Lung (tissue), 12 donors: ENCODE results near the gene ICAM4. TPM values are rescaled to one million over a fixed set of nuclear protein-coding genes. Genes with fewer than 3 reads are reported as not detected.
A peak's percentile ranks its signal among the peaks of the same experiment; 100 is the strongest.

ENCODE experiments used
- ATAC-seq: fragments of 200-7000 bp; cut with Tn5 transposase; one replicate; pipeline ENCODE4 v1.9.1; 2020; ENCODE audit warnings: moderate number of reproducible peaks; ENCODE audit not compliant: insufficient read depth, low FRiP score
- DNase-seq, 3 donors: peaks; one replicate each; pipeline ENCODE4 v3.0.0-alpha.2; 2013 to 2017
- H3K27ac ChIP-seq, 2 donors: one replicate each; pipeline ENCODE4 v1.5.1; 2013; ENCODE audit warnings: mild to moderate bottlenecking in 2 of 2, moderate library complexity in 2 of 2, control low read depth in 1 of 2, inconsistent platforms in 1 of 2, low read depth in 1 of 2, low read length in 1 of 2
- H3K27me3 ChIP-seq, 3 donors: one replicate each; pipeline ENCODE4 v1.5.1; 2013; ENCODE audit warnings: low read length in 2 of 3; ENCODE audit not compliant: control insufficient read depth in 3 of 3, insufficient read depth in 3 of 3
- H3K36me3 ChIP-seq, 4 donors: one replicate each; pipeline ENCODE4 v1.5.1; 2013; ENCODE audit warnings: low read length in 4 of 4, mild to moderate bottlenecking in 1 of 4, moderate library complexity in 1 of 4; ENCODE audit not compliant: control insufficient read depth in 4 of 4, insufficient read depth in 4 of 4
- H3K4me1 ChIP-seq, 5 donors: one replicate each; pipeline ENCODE4 v1.5.1; 2013; ENCODE audit warnings: low read length in 5 of 5, mild to moderate bottlenecking in 2 of 5, moderate library complexity in 1 of 5; ENCODE audit not compliant: control insufficient read depth in 5 of 5, insufficient read depth in 5 of 5
- H3K4me3 ChIP-seq: one replicate; pipeline ENCODE4 v1.5.1; 2013; ENCODE audit warnings: mild to moderate bottlenecking, control low read depth, moderate library complexity
- H3K9ac ChIP-seq, 2 donors: one replicate each; pipeline ENCODE4 v1.5.1; 2013; ENCODE audit warnings: low read length in 2 of 2, control low read depth in 1 of 2; ENCODE audit not compliant: insufficient read depth in 1 of 2
- H3K9me3 ChIP-seq, 4 donors: one replicate each; pipeline ENCODE4 v1.5.1; 2013; ENCODE audit warnings: low read length in 3 of 4, mild to moderate bottlenecking in 1 of 4, moderate library complexity in 1 of 4; ENCODE audit not compliant: control insufficient read depth in 4 of 4, insufficient read depth in 3 of 4
- WGBS, 2 donors: extraction: QIAGEN DNeasy Blood & Tissue Kit; methylation state at CpG; one replicate each; pipeline ENCODE4 v1.1.7; 2013; 5-methylcytosine and 5-hydroxymethylcytosine counted together
- polyA plus RNA-seq, 2 donors: library from polyadenylated mRNA; stranded (reverse); fragments of 200-250 nt; gene quantifications; one replicate each; pipeline ENCODE4 v1.2.1, GENCODE V29; 2013
- total RNA-seq, 2 donors: library from RNA; depleted of rRNA in 1 of 2; stranded (reverse); fragments of >200 nt in 1 of 2; gene quantifications; one replicate each; pipeline ENCODE4 v1.2.1, GENCODE V29; 2014 to 2021
- TF ChIP-seq, protein P1 (sequence below): IDR thresholded peaks from 2 replicates; pipeline ENCODE4 v1.5.1; 2012; ENCODE audit warnings: mild to moderate bottlenecking; ENCODE audit errors: control extremely low read depth, extremely low read depth
- donor health status: control.
- donor health status: control.
- donor health status: Bipolar disorder and iron deficiency.
- donor health status: healthy.
- donor health status: DM: yes; HTN: yes; CAD: no.

The ICAM4 gene
- total and polyA plus RNA-seq, 4 donors = 4.6 to 38.8 (median 8.1) TPM

DNA sequence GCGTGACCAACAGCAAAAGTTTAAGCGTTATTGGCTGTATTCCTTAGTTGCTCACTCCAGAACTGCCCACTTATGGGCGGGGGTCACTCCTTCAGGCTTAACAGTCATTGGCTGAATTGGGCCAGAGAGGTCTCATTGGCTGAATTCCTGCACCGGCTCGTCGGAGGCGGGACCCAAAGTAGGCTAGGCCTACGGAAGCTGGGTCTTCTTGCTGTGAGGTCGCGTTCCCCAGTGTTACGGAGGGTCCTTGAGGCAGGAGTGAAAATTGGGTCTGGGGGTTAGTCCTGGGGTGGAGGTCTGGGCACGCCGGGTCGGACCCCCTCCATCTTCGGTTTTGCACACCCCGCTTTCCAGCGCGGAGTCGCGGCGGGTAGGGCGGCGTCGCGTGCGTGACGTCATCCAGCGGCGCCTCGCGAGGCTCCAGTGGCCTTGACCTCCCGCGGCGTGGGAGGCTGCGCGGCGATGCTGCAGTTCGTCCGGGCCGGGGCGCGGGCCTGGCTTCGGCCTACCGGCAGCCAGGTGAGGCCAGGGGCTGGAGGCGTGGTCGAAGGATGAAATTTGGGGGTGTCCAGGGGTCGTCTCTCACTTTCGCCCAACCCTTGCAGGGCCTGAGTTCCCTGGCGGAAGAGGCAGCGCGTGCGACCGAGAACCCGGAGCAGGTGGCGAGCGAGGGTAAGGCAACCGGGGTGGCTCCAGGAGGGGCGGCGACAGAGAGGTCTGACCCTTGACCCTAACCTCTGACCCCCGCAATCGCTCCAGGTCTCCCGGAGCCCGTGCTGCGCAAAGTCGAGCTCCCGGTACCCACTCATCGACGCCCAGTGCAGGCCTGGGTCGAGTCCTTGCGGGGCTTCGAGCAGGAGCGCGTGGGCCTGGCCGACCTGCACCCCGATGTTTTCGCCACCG, 34.7 kb upstream of the ICAM4 start, which contains the start of gene MRPL4:
Gene MRPL4 (plus strand): TSS at position 423 of the 903 bp plus-strand sequence. CDS start 40 bp downstream, at position 463.
- H3K9ac ChIP-seq = peak within 1 kb of the TSS in 1 of 2 donors; percentile 27
- H3K4me3 ChIP-seq = peak within 1 kb of the TSS; percentile 82
- TF ChIP-seq, protein P1, sequence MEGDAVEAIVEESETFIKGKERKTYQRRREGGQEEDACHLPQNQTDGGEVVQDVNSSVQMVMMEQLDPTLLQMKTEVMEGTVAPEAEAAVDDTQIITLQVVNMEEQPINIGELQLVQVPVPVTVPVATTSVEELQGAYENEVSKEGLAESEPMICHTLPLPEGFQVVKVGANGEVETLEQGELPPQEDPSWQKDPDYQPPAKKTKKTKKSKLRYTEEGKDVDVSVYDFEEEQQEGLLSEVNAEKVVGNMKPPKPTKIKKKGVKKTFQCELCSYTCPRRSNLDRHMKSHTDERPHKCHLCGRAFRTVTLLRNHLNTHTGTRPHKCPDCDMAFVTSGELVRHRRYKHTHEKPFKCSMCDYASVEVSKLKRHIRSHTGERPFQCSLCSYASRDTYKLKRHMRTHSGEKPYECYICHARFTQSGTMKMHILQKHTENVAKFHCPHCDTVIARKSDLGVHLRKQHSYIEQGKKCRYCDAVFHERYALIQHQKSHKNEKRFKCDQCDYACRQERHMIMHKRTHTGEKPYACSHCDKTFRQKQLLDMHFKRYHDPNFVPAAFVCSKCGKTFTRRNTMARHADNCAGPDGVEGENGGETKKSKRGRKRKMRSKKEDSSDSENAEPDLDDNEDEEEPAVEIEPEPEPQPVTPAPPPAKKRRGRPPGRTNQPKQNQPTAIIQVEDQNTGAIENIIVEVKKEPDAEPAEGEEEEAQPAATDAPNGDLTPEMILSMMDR = no peak
- ATAC-seq (peak; percentile 90), DNase-seq (peak; percentile 98 to 99 (median 99))
- peaks cover 4 to 23% (median 13%) of the 10 kb centered on the region in 4 donors for H3K36me3 ChIP-seq
- H3K4me1 ChIP-seq = peaks cover 0 to 10% (median 0%) of the 10 kb centered on the region in 5 donors
- 1% methylated on average over 73 to 77 of the region's 77 CpGs for WGBS, 2 donors
- H3K27me3 ChIP-seq = no peaks in the 10 kb centered on the region
- H3K27ac ChIP-seq = peak within 1 kb of the TSS; percentile 73 to 89
- no peaks in the 10 kb centered on the region for H3K9me3 ChIP-seq

DNA sequence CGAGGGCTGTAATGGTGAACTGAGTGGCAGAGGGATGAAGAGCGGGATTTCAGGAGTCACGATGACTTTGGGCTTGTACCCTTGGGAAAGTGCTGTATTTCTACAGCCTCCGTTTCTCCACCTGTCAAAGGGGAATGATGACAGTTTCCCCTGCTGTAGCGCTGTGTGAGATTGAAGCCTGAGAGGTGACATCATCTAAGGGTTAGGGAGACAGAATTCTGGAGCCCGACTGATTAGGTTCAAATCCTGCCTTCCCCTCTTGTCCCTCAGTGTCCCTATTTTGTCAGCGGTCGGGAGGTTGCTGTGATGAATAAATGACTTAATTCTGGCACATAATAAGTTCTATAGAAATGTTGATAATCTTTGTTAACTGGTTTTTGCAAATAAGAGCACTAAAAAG, 34.0 kb upstream of the ICAM4 start:
- H3K9ac ChIP-seq = peak overlapping the region in 1 of 2 donors; percentile 27
- H3K27ac ChIP-seq = peak overlapping the region; percentile 73 to 89
- H3K4me3 ChIP-seq = peak overlapping the region; percentile 82
- H3K4me1 ChIP-seq = peaks cover 0 to 10% (median 0%) of the 10 kb centered on the region in 5 donors
- no peaks in the 10 kb centered on the region for H3K27me3 ChIP-seq
- ATAC-seq (no peak), DNase-seq (no peak)
- H3K9me3 ChIP-seq = no peaks in the 10 kb centered on the region
- TF ChIP-seq, protein P1 = no peak
- peaks cover 4 to 28% (median 16%) of the 10 kb centered on the region in 4 donors for H3K36me3 ChIP-seq
- WGBS, 2 donors = 28 to 37% methylated on average over 8 of the region's 8 CpGs

DNA sequence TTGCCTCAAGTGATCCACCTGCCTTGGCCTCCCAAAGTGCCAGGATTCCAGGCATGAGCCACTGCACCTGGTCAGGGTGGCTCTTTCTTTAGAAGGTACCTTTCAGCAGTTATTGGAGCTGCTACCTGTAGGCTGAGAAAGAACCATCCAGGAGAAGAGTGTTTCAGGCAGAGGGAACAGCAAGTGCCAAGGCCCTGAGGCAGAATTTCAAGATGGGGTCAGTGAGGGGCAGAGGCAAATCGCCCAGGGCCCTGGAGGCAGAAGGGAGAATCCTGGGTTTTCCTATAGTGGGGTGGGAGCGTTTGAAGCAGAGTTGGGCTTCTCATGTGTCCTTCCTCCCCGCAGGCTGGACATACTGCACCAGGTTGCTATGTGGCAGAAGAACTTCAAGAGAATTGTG, 32.5 kb upstream of the ICAM4 start:
- ATAC-seq = no peak
- TF ChIP-seq, protein P1 = no peak
- Histone ChIP-seq H3K27ac (no peak overlapping the region), H3K36me3 (peaks cover 4 to 41% (median 20%) of the 10 kb centered on the region in 4 donors), H3K4me3 (no peak overlapping the region), H3K27me3 (no peaks in the 10 kb centered on the region), H3K4me1 (peaks cover 0 to 10% (median 0%) of the 10 kb centered on the region in 5 donors), H3K9ac (no peak overlapping the region), H3K9me3 (no peaks in the 10 kb centered on the region)
- 94 to 95% methylated on average over 3 of the region's 3 CpGs for WGBS, 2 donors
- no peak for DNase-seq
